Heart right ventricle (tissue), 16 donors: Measurements from ENCODE around the gene CCDC188. TPM values are rescaled to one million over a fixed set of nuclear protein-coding genes. Genes with fewer than 3 reads are reported as not detected.

ENCODE experiments used
- ATAC-seq, 8 donors: fragments of 200-7000 bp; cut with Tn5 transposase; one replicate each; pipeline ENCODE4 v1.9.1; 2020; ENCODE audit warnings: mild to moderate bottlenecking in 8 of 8, moderate library complexity in 8 of 8, moderate number of reproducible peaks in 1 of 8
- DNase-seq, 2 donors: peaks; one replicate each; pipeline ENCODE4 v3.0.0-alpha.2; 2020
- H3K27ac ChIP-seq, 10 donors: fragments of 200-600 bp; sonication (generic) in 2 of 10; one replicate each; pipeline versions ENCODE4 v1.5.0 to v1.8.0; 2020 to 2022; ENCODE audit warnings: mild to moderate bottlenecking in 3 of 10
- H3K27me3 ChIP-seq, 7 donors: fragments of 200-600 bp; one replicate each; pipeline ENCODE4 v1.8.0; 2021 to 2022; ENCODE audit warnings: mild to moderate bottlenecking in 2 of 7
- H3K36me3 ChIP-seq, 9 donors: fragments of 200-600 bp; sonication (generic) in 1 of 9; one replicate each; pipeline versions ENCODE4 v1.5.0 to v1.8.0; 2020 to 2022; ENCODE audit warnings: mild to moderate bottlenecking in 2 of 9
- H3K4me1 ChIP-seq, 9 donors: fragments of 200-600 bp; sonication (generic) in 1 of 9; one replicate each; pipeline versions ENCODE4 v1.5.0 to v1.8.0; 2020 to 2022; ENCODE audit warnings: mild to moderate bottlenecking in 4 of 9
- H3K4me3 ChIP-seq, 10 donors: fragments of 200-600 bp; sonication (generic) in 2 of 10; one replicate each; pipeline versions ENCODE4 v1.5.0 to v1.8.0; 2020 to 2022; ENCODE audit warnings: mild to moderate bottlenecking in 7 of 10, moderate library complexity in 2 of 10
- H3K9me3 ChIP-seq, 11 donors: fragments of 200-600 bp in 10 of 11; sonication (generic) in 2 of 11; one replicate each; pipeline versions ENCODE4 v1.5.0 to v1.8.0; 2013 to 2022; ENCODE audit warnings: mild to moderate bottlenecking in 2 of 11, control low read depth in 1 of 11, moderate library complexity in 1 of 11
- WGBS, 2 donors: extraction: QIAGEN DNeasy Blood & Tissue Kit; methylation state at CpG; one replicate each; pipeline ENCODE4 v1.1.7; 2013; ENCODE audit warnings: inconsistent platforms in 1 of 2; 5-methylcytosine and 5-hydroxymethylcytosine counted together
- intact Hi-C, 10 donors: fragments of 100-400 bp; cut with DNase I; formaldehyde crosslinking; loops; one replicate each; pipeline versions ENCODE4 v1.11.1 to v1.14.2; 2022
- polyA plus RNA-seq, 2 donors: library from polyadenylated mRNA; stranded (reverse); fragments of 200-250 nt; gene quantifications; one replicate each; pipeline ENCODE4 v1.2.3, GENCODE V29; 2013
- total RNA-seq, 10 donors: library from RNA; stranded (reverse); fragmentation: NEBNext Ultra II Directional in 3 of 10; extraction: Animal tissue kit (Norgen Biotek cat#: 25700) in 3 of 10; gene quantifications; one replicate each; pipeline versions ENCODE4 v1.2.1 to v1.2.4, GENCODE V29; 2021 to 2023
- TF ChIP-seq, protein P1 (sequence below), 9 donors: fragments of 200-600 bp; sonication (generic) in 2 of 9; IDR thresholded peaks; one replicate each; pipeline versions ENCODE4 v1.5.0 to v1.8.0; 2021 to 2022; ENCODE audit warnings: antibody characterized with exemption in 9 of 9, mild to moderate bottlenecking in 5 of 9, moderate library complexity in 1 of 9
- donor health status: Arrhythmogenic right ventricular cardiomyopathy.
- donor health status: ischemic (EF 13 %, LVEDD 7.1; RV severe dilation, severe dysfunction).
- donor health status: healthy with polysubstance abuse.
- donor health status: DM: no; HTN: yes; CAD: no.
- donor health status: DM: no; HTN: no; CAD: no.
- donor health status: ischemic (EF 25% LVEDD 6.9; RV normal size, moderate dysfunction).
- donor health status: ischemic (EF 25% LVEDD 5.7; RV mildly dilated, moderate dysfunction).
- donor health status: healthy.
- donor health status: DM: yes; HTN: yes; CAD: no.
- donor health status: Ischemic cardiomyopathy.
- donor health status: ischemic (EF 35%, LVEDD 5.7; RV mildly dilated, moderate dysfunction).
- donor health status: nonischemic (EF 11% LVEDD 7.7; RV severe dilation, severe dysfunction).
- donor health status: DM: yes; HTN: yes; CAD: no.
- donor health status: PGD.
- donor health status: ischemic (EF 29% LVEDD 5.4; RV normal size, mild dysfunction).
- donor health status: nonischemic (EF 23%, LVEDD 6.1; RV moderate dilation, normal function).

The CCDC188 gene
- total and polyA plus RNA-seq, 12 donors, result 0.15 to 2.3 (median 0.51) TPM; not detected in 3

DNA sequence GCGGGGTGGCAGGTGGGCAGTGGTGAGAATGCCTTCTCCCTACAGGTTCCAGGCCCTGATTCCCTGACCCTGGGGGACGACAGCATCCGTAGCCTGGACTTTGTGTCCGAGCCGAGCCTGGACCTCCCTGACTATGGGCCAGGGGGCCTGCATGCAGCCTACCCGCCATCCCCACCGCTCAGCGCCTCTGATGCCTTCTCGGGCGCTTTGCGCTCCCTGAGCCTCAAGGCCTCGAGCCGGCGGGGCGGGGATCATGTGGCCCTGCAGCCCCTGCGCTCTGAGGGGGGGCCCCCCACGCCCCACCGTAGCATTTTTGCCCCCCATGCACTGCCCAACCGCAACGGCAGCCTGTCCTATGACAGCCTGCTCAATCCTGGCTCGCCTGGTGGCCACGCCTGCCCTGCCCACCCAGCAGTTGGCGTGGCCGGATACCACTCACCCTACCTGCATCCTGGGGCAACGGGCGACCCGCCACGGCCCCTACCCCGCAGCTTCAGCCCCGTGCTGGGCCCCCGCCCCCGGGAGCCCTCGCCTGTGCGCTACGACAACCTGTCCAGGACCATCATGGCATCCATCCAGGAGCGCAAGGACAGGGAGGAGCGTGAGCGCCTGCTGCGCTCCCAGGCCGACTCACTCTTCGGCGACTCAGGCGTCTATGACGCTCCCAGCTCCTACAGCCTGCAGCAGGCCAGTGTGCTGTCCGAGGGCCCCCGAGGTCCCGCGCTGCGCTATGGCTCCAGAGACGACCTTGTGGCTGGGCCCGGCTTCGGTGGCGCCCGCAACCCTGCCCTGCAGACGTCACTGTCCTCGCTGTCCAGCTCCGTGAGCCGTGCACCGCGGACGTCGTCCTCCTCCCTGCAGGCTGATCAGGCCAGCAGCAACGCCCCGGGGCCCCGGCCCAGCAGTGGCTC, 7.9 kb downstream of the CCDC188 start:
- intact Hi-C loops, result no loop called here
- Histone ChIP-seq H3K36me3 (peaks cover 0 to 60% (median 7%) of the 10 kb centered on the region in 9 donors), H3K4me1 (peaks cover 8 to 11% (median 9%) of the 10 kb centered on the region in 9 donors), H3K27me3 (no peaks in the 10 kb centered on the region), H3K9me3 (no peaks in the 10 kb centered on the region), H3K27ac (no peak overlapping the region), H3K4me3 (no peak overlapping the region)
- ATAC-seq, result no peak
- DNase-seq, result no peak
- TF ChIP-seq, protein P1, sequence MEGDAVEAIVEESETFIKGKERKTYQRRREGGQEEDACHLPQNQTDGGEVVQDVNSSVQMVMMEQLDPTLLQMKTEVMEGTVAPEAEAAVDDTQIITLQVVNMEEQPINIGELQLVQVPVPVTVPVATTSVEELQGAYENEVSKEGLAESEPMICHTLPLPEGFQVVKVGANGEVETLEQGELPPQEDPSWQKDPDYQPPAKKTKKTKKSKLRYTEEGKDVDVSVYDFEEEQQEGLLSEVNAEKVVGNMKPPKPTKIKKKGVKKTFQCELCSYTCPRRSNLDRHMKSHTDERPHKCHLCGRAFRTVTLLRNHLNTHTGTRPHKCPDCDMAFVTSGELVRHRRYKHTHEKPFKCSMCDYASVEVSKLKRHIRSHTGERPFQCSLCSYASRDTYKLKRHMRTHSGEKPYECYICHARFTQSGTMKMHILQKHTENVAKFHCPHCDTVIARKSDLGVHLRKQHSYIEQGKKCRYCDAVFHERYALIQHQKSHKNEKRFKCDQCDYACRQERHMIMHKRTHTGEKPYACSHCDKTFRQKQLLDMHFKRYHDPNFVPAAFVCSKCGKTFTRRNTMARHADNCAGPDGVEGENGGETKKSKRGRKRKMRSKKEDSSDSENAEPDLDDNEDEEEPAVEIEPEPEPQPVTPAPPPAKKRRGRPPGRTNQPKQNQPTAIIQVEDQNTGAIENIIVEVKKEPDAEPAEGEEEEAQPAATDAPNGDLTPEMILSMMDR (IDR thresholded peaks at IDR 0.05), result no peak
- WGBS, 2 donors, result 95 to 96% methylated on average over 63 to 65 of the region's 65 CpGs

DNA sequence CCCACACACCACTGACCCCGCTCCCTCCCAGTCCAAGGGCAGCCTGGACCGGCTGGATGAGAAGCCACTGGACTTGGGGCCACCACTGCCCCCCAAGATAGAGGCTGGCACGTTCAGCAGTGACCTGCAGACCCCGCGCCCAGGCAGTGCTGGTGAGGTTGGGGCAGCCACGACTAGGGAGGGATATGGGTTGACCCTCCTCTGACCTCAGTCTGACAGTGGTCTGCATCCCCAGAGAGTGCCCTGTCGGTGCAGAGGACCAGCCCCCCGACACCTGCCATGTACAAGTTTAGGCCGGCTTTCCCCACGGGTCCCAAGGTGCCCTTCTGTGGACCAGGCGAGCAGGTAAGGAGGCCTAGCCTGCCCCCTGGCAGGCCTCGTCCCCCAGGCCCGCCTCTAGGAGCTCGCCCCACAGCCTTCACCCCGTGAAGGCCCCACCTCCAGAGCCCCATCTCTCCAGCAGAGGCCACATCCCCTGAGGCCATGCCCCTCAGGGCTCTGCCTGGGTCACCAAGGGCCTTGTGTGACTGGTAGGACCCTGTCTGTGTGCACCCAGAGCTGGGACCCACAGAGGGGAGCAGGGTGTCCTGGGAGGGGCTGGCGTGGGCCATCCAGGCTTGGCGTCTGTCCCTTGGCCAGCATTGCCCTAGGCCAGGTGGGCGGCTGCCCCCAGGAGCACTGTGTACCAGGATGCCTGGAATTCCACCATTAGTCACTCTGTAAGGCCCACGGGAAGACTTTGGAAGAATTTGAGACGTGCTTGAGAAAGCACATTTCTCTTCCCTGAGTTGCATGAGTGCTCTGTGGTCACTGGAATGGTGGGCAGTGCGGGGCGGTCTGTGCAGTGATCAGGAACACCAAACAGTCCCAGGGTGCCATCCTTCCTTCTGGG, 9.4 kb downstream of the CCDC188 start:
- Histone ChIP-seq H3K4me3 (no peak overlapping the region), H3K9me3 (no peaks in the 10 kb centered on the region), H3K4me1 (peaks cover 23 to 26% (median 24%) of the 10 kb centered on the region in 9 donors), H3K27me3 (no peaks in the 10 kb centered on the region), H3K36me3 (peaks cover 0 to 60% (median 7%) of the 10 kb centered on the region in 9 donors), H3K27ac (no peak overlapping the region)
- DNase-seq (no peak), ATAC-seq (no peak)
- TF ChIP-seq, protein P1 (IDR thresholded peaks at IDR 0.05), result no peak
- intact Hi-C loops, result no loop called here
- WGBS, 2 donors, result 88% methylated on average over 22 of the region's 22 CpGs

DNA sequence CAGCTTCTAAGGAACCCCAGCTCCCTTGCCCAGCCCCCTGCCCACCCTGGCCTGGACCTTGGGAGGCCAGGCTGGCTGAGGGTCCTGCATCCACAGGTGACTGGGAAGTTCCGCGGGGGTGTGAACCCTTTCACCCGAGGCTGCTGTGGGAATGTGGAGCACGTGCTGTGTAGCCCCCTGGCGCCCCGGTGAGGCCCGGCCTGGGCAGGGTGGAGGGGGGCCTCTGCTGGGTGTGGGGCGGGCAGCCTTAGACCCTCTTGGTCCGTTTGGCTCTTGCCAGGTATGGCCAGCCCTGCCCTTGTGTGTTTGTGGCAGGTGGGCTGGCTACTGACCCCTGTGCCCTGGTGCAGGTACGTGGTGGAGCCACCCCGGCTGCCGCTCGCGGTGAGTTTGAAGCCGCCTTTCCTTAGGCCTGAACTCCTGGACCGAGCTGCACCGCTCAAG, 10.3 kb downstream of the CCDC188 start:
- WGBS, 2 donors, result 93 to 98% methylated on average over 17 of the region's 17 CpGs
- Histone ChIP-seq H3K27ac (no peak overlapping the region), H3K36me3 (peaks cover 0 to 53% (median 7%) of the 10 kb centered on the region in 9 donors), H3K4me1 (peaks cover 32 to 35% (median 33%) of the 10 kb centered on the region in 9 donors), H3K9me3 (no peaks in the 10 kb centered on the region), H3K4me3 (no peak overlapping the region), H3K27me3 (no peaks in the 10 kb centered on the region)
- ATAC-seq (no peak), DNase-seq (no peak)
- intact Hi-C loops, result no loop called here
- TF ChIP-seq, protein P1 (IDR thresholded peaks at IDR 0.05), result no peak

DNA sequence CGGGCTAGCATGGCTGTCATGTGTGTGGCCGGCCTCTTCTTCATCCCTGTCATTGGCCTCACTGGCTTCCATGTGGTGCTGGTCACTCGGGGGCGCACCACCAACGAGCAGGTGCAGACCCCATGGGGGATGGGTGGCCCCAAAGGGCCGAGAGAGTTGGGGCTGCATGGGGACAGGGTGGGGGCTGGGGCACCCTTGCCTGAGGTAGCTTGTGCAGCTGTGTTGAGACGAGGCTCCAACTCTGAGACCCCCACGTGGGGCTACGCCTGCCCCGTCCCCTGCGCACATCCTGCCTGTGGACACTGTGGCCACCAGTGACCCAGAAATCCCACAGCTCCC, 10.8 kb downstream of the CCDC188 start:
- Histone ChIP-seq H3K27me3 (no peaks in the 10 kb centered on the region), H3K9me3 (no peaks in the 10 kb centered on the region), H3K4me1 (peaks cover 37 to 40% (median 38%) of the 10 kb centered on the region in 9 donors), H3K36me3 (peaks cover 0 to 49% (median 6%) of the 10 kb centered on the region in 9 donors), H3K4me3 (no peak overlapping the region), H3K27ac (no peak overlapping the region)
- DNase-seq (no peak), ATAC-seq (no peak)
- intact Hi-C loops, result no loop called here
- TF ChIP-seq, protein P1 (IDR thresholded peaks at IDR 0.05), result no peak
- 84 to 93% methylated on average over 11 of the region's 11 CpGs for WGBS, 2 donors
